ENCODE measurements around the gene VRK1.

The VRK1 gene

GRCh38 chr14:96830946-96831345 lies 33.8 kb downstream of the VRK1 start:
- DNase-seq (ENCODE audit: low read depth), result no peak

GRCh38 chr14:96832351-96832750 lies 35.2 kb downstream of the VRK1 start:
- no peak for DNase-seq (ENCODE audit: low read depth)
- TF ChIP-seq POLR2A (IDR thresholded peaks at IDR 0.05; ENCODE audit: extremely low read depth, insufficient read length), result no peak
- no peak for TF ChIP-seq CTCF (IDR thresholded peaks at IDR 0.05; ENCODE audit: low read depth, low read length)
- TF ChIP-seq MAX (IDR thresholded peaks at IDR 0.05; ENCODE audit: low read depth, low read length), result no peak
- no peak for TF ChIP-seq MYC (IDR thresholded peaks at IDR 0.05; ENCODE audit: low read depth, low read length)
- no peak overlapping the region for H3K4me3 ChIP-seq (ENCODE audit: low read depth, low read length)

More at GRCh38 chr14:96830946-96831345, 33.8 kb downstream of the VRK1 start:
- H3K4me3 ChIP-seq (ENCODE audit: low read depth, low read length), result no peak overlapping the region
- no peak for TF ChIP-seq MYC (IDR thresholded peaks at IDR 0.05; ENCODE audit: low read depth, low read length)
- no peak for TF ChIP-seq MAX (IDR thresholded peaks at IDR 0.05; ENCODE audit: low read depth, low read length)
- no peak for TF ChIP-seq POLR2A (IDR thresholded peaks at IDR 0.05; ENCODE audit: extremely low read depth, insufficient read length)
- no peak for TF ChIP-seq CTCF (IDR thresholded peaks at IDR 0.05; ENCODE audit: low read depth, low read length)

- H3K4me3 ChIP-seq (ENCODE audit: low read depth, low read length), result no peak overlapping the region
- TF ChIP-seq MAX (IDR thresholded peaks at IDR 0.05; ENCODE audit: low read depth, low read length), result no peak
- no peak for TF ChIP-seq POLR2A (IDR thresholded peaks at IDR 0.05; ENCODE audit: extremely low read depth, insufficient read length)
- TF ChIP-seq CTCF (IDR thresholded peaks at IDR 0.05; ENCODE audit: low read depth, low read length), result no peak
- no peak for TF ChIP-seq MYC (IDR thresholded peaks at IDR 0.05; ENCODE audit: low read depth, low read length)
- no peak for DNase-seq (ENCODE audit: low read depth)
These were observed 41.3 kb downstream of the VRK1 start for GRCh38 chr14:96838449-96838848.

- H3K4me3 ChIP-seq (ENCODE audit: low read depth, low read length), result no peak overlapping the region
- no peak for TF ChIP-seq MAX (IDR thresholded peaks at IDR 0.05; ENCODE audit: low read depth, low read length)
- TF ChIP-seq MYC (IDR thresholded peaks at IDR 0.05; ENCODE audit: low read depth, low read length), result no peak
- TF ChIP-seq POLR2A (IDR thresholded peaks at IDR 0.05; ENCODE audit: extremely low read depth, insufficient read length), result no peak
- TF ChIP-seq CTCF (IDR thresholded peaks at IDR 0.05; ENCODE audit: low read depth, low read length), result no peak
- DNase-seq (ENCODE audit: low read depth), result no peak
These were observed 42.1 kb downstream of the VRK1 start for GRCh38 chr14:96839251-96839650.

GRCh38 chr14:96843137-96843536 lies 46.0 kb downstream of the VRK1 start:
- DNase-seq (ENCODE audit: low read depth), result no peak
- TF ChIP-seq MYC (IDR thresholded peaks at IDR 0.05; ENCODE audit: low read depth, low read length), result no peak
- no peak for TF ChIP-seq POLR2A (IDR thresholded peaks at IDR 0.05; ENCODE audit: extremely low read depth, insufficient read length)
- TF ChIP-seq MAX (IDR thresholded peaks at IDR 0.05; ENCODE audit: low read depth, low read length), result no peak
- TF ChIP-seq CTCF (IDR thresholded peaks at IDR 0.05; ENCODE audit: low read depth, low read length), result no peak
- H3K4me3 ChIP-seq (ENCODE audit: low read depth, low read length), result no peak overlapping the region
